Uterus (tissue), 2 donors: ENCODE results near the gene TNFAIP2.
"Not testable (repeated sequence)": the region's sequence is repeated elsewhere in the genome, so short reads cannot be mapped to it uniquely, and the experiment has no call there.

Experiments
- POLR2A ChIP-seq, 2 donors: fragments of 450-650 bp; IDR thresholded peaks; one replicate each; pipeline ENCODE4 v1.6.1; 2016; ENCODE audit warnings: antibody characterized with exemption in 2 of 2, mild to moderate bottlenecking in 1 of 2, moderate library complexity in 1 of 2
- TF ChIP-seq, protein P1 (sequence below), 4 experiments: fragments of 200-600 bp in 2 of 4; fragments of 450-650 bp in 2 of 4; sonication (generic) in 2 of 4; IDR thresholded peaks; one replicate each; pipeline ENCODE4 v1.5.1; 2016 to 2019; ENCODE audit warnings: antibody characterized with exemption in 4 of 4, mild to moderate bottlenecking in 2 of 4, moderate library complexity in 1 of 4

DNA sequence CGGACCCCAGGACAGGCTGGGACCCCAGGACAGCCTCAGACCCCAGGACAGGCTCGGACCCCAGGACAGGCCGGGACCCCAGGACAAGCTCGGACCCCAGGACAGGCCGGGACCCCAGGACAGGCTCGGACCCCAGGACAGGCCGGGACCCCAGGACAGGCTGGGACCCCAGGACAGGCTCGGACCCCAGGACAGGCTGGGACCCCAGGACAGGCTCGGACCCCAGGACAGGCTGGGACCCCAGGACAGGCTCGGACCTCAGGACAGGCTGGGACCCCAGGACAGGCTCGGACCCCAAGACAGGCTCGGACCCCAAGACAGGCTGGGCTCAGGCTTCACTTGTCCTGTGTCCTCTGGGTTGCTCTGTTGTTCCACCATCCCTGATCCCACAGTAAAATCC lies 32.2 kb downstream of the TNFAIP2 start:
- TF ChIP-seq, protein P1, sequence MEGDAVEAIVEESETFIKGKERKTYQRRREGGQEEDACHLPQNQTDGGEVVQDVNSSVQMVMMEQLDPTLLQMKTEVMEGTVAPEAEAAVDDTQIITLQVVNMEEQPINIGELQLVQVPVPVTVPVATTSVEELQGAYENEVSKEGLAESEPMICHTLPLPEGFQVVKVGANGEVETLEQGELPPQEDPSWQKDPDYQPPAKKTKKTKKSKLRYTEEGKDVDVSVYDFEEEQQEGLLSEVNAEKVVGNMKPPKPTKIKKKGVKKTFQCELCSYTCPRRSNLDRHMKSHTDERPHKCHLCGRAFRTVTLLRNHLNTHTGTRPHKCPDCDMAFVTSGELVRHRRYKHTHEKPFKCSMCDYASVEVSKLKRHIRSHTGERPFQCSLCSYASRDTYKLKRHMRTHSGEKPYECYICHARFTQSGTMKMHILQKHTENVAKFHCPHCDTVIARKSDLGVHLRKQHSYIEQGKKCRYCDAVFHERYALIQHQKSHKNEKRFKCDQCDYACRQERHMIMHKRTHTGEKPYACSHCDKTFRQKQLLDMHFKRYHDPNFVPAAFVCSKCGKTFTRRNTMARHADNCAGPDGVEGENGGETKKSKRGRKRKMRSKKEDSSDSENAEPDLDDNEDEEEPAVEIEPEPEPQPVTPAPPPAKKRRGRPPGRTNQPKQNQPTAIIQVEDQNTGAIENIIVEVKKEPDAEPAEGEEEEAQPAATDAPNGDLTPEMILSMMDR (IDR thresholded peaks at IDR 0.05), result not testable (repeated sequence)
- TF ChIP-seq POLR2A (IDR thresholded peaks at IDR 0.05), result not testable (repeated sequence)
